Thyroid gland (tissue), 4 donors: ENCODE data around the gene ATIC.

Experiments
- POLR2A ChIP-seq, 2 donors: fragments of 450-650 bp; IDR thresholded peaks; one replicate each; pipeline ENCODE4 v1.6.1; 2017; ENCODE audit warnings: antibody characterized with exemption in 2 of 2, mild to moderate bottlenecking in 2 of 2, moderate library complexity in 1 of 2
- TF ChIP-seq, protein P1 (sequence below), 6 experiments: fragments of 200-600 bp in 3 of 6; fragments of 450-650 bp in 3 of 6; sonication (generic) in 3 of 6; IDR thresholded peaks; one replicate each; pipeline ENCODE4 v1.5.1; 2016 to 2019; ENCODE audit warnings: antibody characterized with exemption in 6 of 6, mild to moderate bottlenecking in 2 of 6, inconsistent platforms in 1 of 6, moderate library complexity in 1 of 6

DNA sequence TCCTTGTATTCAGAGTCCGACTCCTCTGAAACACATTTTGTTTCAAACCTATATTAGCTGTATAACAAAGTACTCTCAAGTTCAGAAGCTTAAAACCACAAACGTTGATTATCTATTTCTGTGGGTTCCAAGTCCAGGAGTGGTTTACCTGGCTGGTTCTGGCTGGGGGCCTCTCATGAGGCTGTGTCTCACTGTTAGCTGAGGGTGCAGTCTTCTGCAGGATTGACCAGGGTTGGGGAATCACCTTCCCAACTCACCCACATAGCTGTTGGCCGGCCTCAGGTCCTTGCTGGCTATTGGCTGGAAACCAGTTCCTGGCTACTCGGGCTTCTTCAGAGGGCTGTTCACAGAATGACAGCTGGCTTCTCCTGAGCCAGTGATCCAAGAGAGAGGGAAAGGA is 18.0 kb upstream of the ATIC start:
- TF ChIP-seq, protein P1, sequence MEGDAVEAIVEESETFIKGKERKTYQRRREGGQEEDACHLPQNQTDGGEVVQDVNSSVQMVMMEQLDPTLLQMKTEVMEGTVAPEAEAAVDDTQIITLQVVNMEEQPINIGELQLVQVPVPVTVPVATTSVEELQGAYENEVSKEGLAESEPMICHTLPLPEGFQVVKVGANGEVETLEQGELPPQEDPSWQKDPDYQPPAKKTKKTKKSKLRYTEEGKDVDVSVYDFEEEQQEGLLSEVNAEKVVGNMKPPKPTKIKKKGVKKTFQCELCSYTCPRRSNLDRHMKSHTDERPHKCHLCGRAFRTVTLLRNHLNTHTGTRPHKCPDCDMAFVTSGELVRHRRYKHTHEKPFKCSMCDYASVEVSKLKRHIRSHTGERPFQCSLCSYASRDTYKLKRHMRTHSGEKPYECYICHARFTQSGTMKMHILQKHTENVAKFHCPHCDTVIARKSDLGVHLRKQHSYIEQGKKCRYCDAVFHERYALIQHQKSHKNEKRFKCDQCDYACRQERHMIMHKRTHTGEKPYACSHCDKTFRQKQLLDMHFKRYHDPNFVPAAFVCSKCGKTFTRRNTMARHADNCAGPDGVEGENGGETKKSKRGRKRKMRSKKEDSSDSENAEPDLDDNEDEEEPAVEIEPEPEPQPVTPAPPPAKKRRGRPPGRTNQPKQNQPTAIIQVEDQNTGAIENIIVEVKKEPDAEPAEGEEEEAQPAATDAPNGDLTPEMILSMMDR (IDR thresholded peaks at IDR 0.05): no peak
- no peak for TF ChIP-seq POLR2A (IDR thresholded peaks at IDR 0.05)
